Dermis microvascular lymphatic vessel endothelial cell (primary cell): Measurements from ENCODE around the gene ATP6V1G3. TPM values are rescaled to one million over a fixed set of nuclear protein-coding genes. Genes with fewer than 3 reads are reported as not detected.
"Not testable (repeated sequence)": the region's sequence is repeated elsewhere in the genome, so short reads cannot be mapped to it uniquely, and the experiment has no call there.

Experiments used
- DNase-seq, 2 donors: peaks; one replicate each; pipeline versions ENCODE4 v3.0.0 to v3.0.0-alpha.2; 2010; ENCODE audit warnings: low read depth in 2 of 2
- total RNA-seq: library from RNA; depleted of rRNA; stranded (reverse); fragments of >200 nt; gene quantifications from 2 replicates; pipeline ENCODE4 v1.2.1, GENCODE V29; 2014

Gene ATP6V1G3, protein sequence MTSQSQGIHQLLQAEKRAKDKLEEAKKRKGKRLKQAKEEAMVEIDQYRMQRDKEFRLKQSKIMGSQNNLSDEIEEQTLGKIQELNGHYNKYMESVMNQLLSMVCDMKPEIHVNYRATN
- 0.25 TPM in 1 of 2 replicates, not detected in the other for total RNA-seq

DNA sequence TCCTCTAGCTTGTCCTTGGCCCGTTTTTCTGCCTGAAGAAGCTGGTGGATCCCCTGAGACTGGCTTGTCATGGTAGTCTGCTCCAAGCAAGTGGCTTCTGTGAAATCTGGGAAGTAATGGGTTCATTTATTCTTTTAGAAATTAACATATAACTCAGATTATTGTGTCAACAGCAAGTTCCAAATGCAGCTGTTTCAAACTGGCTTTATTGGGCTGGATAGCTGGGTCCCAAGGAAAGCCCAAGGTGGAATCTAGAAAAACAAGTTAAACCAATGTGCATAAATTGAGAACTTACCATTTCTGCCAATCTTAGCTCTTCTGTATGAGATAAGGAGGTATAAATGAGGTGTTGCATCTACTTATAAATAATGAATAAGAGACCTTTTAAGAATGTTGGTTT is at the start of gene ATP6V1G3:
Gene ATP6V1G3 (minus strand): TSS at position 101 of the 400 bp plus-strand sequence. CDS start 30 bp downstream, at position 71.
- no peak for DNase-seq

DNA sequence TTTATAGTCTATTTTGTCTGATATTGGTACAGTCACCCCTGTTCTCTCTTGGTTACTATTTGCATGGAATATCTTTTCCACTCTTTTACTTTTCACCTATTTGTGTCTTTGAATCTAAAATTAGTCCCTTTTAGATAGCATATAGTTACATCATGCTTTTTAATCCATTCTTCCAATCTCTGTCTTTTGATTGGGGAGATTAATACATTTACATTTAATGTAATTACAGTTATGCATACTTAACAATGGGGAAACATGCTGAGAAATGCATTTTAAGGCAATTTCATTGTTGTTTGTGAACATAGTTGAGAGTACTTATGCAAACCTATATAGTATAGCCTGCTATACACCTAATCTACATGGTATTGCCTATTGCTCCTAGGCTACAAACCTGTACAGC is 48.4 kb upstream of the ATP6V1G3 start:
- no peak for DNase-seq

DNA sequence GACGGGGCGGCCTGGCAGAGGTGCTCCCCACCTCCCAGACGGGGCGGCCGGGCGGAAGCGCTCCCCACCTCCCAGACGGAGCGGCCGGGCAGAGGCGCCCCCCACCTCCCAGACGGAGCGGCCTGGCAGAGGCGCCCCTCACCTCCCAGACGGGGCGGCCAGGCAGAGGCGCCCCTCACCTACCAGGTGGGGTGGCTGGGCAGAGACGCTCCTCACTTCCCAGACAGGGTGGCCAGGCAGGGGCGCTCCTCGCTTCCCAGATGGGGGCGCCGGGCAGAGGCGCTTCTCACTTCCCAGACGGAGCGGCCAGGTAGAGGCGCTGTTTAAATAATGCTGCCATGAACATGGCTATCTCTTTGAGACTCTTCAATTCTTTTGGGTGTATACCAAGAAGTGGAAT is 43.7 kb upstream of the ATP6V1G3 start:
- no peak for DNase-seq

DNA sequence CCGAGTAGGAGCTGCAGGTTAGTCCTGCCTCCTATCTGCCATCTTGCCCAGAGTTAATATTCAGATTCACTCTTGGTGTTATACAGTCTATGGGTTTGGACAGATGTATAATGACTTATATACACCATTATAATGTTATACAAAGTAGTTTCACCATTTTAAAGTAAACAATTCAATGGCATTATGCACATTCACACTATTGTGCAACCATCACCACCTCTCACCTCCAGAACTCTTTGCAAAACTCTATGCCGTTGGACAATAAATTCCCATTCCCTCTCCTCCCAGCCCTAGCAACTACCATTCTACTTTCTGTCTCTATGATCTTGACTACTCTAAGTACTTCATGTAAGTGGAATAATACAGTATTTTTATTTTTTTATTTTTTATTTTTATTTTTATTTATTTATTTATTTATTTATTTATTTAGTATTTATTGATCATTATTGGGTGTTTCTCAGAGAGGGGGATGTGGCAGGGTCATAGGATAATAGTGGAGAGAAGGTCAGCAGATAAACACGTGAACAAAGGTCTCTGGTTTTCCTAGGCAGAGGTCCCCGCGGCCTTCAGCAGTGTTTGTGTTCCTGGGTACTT is 42.8 kb upstream of the ATP6V1G3 start:
- not testable (repeated sequence) for DNase-seq

DNA sequence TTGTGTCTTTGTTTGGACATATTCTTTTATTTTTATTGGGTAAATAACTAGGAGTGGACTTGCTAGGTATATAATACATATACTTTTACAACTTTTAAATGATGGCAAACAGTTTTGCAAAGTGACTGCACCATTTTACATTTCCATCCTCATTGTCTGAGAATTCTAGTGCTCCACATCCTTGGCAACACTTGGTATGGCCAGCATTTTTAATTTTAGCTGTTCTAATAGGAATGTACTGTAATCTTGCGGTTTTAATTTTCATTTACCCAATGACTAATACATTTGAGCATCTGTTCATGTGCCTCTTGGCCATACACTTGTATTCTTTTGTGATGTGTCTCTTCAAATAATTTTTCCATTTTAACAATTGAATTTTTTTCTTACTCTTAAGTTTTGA is 37.0 kb upstream of the ATP6V1G3 start:
- no peak for DNase-seq

DNA sequence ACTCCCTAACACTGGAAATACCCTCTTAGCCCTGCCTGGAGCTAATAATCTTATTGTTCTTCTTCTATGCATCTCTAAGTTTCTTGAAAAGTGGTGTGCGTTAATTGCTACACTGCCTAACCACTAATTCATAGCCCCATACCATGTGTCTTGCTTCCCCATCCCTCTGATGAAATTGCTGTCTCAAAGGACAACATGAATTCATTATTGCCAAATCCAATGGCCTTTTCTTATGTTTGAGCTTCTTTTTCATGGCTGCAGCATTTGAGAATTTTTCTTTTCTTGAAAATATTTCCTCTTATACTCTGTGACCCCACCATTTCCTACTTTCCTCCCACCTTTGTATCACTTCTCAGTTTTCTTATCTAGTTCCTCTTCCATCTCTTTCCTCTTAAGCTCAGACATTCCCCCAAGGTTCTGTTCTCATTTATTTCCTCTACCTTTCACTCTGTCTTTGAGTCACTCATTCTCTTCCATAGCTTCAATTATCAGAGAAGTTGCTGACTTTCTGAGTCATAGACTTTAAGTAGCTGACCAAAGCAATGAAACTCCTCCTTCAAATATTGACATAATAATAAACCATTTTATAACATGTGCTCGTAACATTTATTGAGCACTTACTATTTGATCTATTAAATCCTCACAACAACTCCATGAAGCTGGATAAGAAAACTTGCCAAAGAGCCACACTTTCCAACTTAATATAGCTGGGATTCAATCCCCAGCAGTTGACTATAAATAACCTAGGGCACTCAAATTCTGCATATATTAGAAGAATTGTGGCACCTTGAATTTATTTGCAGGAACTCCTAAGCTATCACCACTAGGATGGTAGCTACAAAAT is 35.5 kb upstream of the ATP6V1G3 start:
- no peak for DNase-seq

DNA sequence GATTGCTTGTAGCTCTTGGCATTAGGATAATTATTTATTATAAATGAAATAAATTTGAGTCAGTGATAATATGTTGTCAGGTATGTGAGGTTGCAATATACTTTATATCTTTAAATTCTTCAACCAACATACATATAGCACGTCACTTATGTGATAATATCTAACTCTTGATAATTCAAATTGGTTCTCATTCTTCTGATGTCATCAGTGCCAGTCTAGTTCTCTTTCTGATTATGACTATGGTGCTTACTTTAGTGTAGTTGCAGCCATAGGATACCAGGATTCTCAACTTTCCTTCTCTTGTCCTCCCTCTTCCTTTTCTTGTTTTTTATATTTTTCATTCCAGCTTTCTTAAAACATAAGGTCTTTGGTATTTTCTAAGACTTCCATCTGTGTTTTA is 34.8 kb upstream of the ATP6V1G3 start:
- DNase-seq: no peak

DNA sequence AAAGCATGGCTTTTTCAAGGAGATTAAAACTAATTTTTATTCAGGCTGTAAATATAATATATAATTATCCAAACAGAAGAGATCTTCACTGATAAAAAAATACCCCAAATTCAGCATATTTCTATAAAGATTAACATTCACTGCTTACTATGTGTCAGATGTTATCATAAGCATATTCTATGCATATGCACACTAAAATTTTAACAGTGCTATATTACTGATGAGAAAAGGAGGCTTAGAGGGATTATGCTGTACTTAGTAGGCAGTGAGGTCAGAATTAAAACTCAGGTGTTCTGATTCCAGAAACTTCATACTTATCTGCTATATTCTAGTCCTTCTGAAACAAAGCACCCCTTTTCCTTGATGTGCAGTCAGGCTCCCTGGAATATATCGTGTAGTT is 33.8 kb upstream of the ATP6V1G3 start:
- DNase-seq: no peak

DNA sequence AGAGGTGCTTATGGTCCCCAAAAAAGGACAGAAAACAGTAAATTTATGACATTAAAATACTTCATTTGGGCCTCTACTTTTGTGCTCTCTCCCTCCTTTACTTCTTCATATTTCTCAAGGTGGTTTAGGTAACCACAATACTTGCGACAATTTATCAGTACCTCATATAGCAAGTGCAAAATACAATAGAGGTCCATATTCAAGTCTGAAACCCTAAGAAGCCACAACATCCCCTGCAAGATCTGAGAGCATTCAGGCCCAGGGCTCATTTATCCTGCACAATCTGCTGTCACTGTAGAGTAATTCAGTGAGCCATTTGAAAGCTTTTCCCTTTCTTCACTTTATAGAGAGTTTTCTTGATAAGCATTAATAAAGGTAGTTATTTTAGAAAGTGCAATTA is 24.2 kb upstream of the ATP6V1G3 start:
- DNase-seq: no peak

DNA sequence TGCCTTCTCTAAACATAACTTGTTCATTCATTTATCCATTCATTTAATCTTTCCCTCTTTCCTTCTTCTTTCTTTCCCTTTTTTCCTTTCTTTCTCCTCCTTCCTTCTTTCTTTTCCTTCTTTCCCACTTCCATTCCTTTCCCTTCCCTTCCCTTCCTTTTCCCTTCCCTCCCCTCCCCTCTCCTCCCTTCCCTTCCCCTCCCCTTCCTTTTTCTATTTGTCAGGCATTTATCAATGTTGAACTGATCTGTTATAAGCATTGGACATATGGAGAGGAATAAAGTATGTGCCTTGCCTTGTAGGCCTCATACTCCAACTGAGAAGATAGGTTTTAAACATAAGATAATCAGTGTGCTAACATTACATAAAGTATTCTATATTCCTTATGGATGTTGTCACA is 23.7 kb upstream of the ATP6V1G3 start:
- no peak for DNase-seq

DNA sequence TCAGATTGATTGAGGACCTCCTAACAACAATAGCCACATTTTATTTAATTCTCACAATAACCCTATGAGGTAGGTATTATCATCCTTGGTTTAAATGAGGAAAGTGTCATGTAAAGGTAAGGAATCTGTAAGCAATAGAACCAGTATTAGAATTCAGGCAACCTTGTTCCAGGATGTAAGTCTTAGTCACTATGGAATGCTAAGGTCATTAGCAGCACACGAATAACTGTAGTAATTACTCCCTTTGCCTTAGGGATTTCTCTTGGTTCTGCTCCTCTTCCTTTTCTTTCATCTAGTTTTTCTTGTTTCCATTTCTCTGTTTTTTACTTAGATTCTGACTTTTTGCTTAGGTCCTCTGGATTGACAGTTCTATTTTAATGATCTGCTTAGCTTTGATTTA is 23.1 kb upstream of the ATP6V1G3 start:
- peak in 1 of 2 donors; percentile 24 for DNase-seq

DNA sequence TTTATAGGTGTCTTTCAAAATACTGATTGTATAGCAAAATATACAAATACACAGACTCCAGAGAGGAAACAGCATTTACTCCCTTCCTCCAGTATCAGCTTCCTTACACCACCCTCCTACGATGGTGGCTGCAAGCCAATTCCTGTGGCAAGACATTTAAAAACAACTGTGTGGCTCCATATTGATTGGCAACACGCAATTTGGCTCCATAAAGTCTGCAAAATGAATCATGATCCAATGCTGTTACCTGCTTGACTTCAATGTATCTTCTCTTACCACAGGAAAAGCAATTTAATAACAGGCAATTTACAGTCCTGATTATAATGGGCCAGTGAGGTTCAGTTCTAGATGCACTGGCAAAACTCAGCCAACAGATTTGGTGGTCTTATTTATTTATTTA is 19.7 kb upstream of the ATP6V1G3 start:
- DNase-seq: peak in 1 of 2 donors; percentile 80

DNA sequence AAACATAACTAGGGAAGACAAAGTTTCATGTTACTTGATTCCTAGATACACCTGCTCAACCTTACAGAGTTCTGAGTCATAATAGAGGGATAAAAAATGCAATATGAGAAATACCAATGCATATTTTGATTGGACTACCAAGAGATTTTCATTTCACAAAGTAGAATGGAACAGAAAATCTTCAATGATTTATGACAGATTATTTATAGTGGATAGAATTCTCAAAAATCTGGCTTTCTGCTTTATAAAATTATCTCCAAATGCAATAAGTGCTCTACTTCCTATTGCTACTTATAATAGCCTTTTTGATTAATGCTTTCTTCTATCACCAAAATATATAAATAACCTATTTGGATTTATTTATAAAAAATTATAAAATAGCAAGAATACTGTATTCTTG is 18.9 kb upstream of the ATP6V1G3 start:
- no peak for DNase-seq

DNA sequence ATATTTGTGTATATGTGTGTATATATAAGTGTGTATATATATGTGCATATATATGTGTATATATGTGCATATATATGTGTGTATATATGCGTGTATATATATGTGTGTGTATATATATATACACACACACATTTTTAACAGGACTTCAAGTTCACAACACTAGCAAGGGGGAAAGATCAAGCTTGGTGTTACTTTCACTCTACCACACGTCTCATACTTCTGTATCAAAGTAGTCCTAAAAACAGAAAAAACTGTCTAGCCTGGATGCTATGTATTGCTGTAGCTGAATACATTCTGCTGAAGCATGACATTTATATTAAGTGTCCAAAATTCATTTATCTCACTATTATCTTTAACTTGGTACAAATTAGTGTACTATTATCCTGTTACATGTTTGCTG is 17.9 kb upstream of the ATP6V1G3 start:
- DNase-seq: no peak

DNA sequence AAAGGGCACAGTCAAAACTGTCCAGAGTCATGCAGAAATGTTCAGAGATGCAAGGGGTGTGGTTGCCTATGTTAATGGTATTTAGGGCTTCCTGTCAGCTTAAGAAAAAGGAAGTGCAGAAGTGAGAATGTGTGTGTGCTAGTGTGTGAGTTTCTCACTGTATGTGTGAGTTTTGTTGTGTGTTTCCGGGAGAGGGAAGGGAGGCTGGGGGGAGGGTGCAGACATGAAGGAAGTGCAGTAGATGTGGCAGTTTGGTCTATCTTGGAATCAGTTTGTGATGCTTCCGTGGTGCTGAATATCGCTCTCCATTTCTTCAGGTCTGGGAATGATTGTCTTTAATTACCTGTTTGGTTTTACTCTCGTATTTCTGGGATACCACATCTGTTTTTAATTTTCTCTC is 16.5 kb upstream of the ATP6V1G3 start:
- DNase-seq: peak in 1 of 2 donors; percentile 7

DNA sequence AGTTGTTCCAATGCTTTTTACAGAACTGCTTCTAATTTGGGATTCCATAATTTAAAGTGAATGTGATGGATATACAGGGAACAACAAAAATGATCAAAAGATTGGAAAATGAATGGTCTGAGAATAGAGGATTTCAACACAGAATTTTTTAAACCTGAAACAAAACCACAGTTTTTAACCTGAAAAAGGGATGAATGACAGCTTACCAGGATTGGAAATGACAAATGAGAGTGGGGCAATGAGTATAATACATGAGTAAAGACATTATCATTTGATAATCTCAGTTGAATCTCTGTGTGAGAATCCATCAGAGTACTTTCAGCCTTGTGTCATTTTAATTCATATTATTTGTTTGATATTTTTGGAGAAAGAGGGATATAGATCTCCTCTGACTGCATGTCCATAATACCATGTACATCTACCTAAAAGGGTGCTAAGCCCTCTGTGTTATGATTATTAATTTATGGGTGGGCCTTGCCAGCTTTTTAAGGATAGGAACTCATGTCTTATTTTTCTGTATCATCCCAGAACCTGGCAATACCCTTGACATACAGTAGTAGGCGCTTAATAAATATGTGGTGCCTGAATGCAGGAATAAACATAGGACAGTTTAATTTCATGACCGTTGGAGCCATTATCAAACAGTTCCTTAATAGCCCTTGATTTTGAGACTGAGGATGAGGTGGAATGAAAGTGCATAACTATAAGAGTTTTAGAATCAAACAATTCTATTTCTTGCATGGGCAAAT is 12.4 kb upstream of the ATP6V1G3 start:
- DNase-seq: no peak

DNA sequence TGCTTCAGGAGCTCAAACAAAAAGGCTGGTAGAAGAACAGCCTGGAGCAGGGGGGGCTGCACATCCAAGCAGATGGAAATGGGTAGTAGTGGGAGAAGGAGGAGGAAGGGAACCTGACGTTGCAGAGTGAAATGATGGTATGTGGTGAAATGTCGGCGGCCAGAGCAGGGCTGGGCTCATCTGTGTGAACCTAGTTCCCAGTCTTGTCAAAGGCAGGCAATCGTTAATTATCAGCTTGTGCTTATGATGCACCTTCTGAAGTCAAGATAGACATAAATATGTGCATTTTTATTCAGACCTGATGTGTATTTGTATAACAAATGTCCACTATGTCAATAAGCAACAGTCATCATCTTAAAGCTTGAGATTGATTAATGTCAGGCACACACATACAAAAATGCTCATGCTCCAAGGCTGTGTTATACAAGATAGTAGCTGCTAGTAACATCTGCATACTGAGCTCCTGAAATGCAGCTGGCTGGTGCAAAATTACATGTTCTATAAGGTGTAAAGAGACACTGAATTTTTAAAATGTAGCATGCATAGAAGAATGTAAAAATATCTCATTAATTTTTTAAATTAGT is 10.6 kb upstream of the ATP6V1G3 start:
- DNase-seq: no peak

DNA sequence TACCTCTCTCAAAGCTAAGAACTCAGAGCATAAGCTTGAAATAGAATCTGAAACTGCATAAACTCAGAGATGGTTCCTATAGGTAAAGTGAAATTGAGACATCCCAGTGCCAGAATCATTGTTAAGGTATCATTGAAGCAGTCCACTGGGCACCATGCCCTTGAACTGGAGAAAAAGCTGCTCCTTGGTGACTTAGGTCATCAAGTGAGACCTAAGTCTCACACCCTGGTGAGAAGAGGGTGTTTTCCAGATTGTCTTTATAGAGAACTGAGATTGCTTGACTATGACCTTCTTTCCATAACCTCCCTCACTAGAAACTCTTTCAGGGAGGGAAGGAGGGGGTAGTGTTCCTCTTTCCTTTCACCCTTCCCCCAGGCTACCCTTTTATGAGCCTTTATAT is 9.4 kb upstream of the ATP6V1G3 start:
- no peak for DNase-seq

DNA sequence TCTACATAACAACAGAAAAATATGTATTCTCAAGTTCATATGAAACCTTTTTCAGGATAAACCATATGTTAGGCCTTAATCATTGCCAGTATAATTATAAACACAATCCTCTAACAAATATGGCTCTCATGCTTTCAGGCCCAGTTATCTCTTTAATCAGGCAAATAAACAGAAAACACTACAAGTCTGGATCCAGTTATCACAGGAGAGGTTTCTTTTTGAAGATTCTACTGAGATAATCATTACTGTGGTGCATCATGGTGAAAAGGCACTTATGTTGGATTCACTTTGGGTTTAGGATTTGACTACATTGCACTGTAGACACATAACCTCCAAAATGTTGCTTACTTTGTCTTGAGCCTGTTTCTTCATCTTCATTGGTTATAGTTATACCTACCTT is 8.4 kb upstream of the ATP6V1G3 start:
- no peak for DNase-seq

DNA sequence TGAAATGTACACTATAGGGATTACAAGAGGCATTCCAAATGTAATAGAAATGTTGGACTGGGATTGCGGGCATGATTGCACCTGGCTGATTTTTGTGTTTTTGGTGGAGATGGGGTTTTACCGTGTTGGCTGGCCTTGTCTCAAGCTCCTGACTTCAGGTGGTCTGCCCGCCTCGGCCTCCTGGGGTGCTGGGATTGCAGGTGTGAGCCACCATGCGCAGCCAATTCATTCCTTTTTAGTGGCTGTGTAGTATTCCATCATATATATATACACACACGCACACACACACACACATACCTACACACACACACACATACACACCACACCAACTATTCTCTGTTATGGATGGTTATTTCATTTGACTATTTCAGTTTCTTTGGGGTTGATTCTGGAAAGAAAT is 4.7 kb upstream of the ATP6V1G3 start:
- DNase-seq: no peak

DNA sequence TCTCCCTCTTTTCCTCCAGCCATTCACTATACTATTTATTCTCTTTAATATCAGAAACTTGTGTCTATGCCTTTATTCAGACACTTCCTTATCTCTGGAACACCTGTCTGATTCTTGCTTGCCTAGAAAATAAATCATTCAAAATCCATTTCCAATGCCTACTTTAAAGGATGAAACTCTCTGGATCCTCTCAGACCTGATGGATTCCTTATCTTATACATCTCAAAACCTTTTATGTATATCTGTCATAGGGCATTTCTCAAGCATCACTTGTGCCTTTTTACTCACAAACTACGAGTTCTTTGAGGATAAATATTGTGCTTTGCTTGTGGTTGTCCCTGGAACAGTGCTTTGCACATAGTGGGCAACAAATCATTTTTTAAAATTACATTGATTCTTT is 3.8 kb upstream of the ATP6V1G3 start:
- no peak for DNase-seq
